Activated CD4-positive, alpha-beta memory T cell treated with anti-CD3 and anti-CD28 coated beads for 36 hours (primary cell): ENCODE data around the gene FUOM. TPM values are rescaled to one million over a fixed set of nuclear protein-coding genes. Genes with fewer than 3 reads are reported as not detected.
A peak's percentile ranks its signal among the peaks of the same experiment; 100 is the strongest.

Experiments
- CTCF ChIA-PET: fragments of 350-600 bp; sonication (Branson Sonifier 250); formaldehyde crosslinking; loops from one replicate; lab custom pipeline; 2021; ENCODE audit warnings: antibody characterized with exemption, inconsistent platforms; lab: Charles Lee
- POLR2A ChIA-PET: fragments of 350-600 bp; sonication (Branson Sonifier 250); formaldehyde crosslinking; loops from one replicate; lab custom pipeline; 2021; ENCODE audit warnings: antibody characterized with exemption; lab: Charles Lee
- DNase-seq: peaks from one replicate; pipeline ENCODE4 v3.0.0-alpha.2; 2020
- H3K27ac Mint-ChIP-seq: one replicate; pipeline ENCODE4 v1.8.0; 2021; ENCODE audit warnings: mixed read lengths
- H3K27me3 Mint-ChIP-seq: one replicate; pipeline ENCODE4 v1.8.0; 2021; ENCODE audit warnings: mixed read lengths
- H3K36me3 Mint-ChIP-seq: one replicate; pipeline ENCODE4 v1.8.0; 2021; ENCODE audit warnings: mixed read lengths
- H3K4me1 Mint-ChIP-seq: one replicate; pipeline ENCODE4 v1.8.0; 2021; ENCODE audit warnings: low read depth, mixed read lengths
- H3K4me3 Mint-ChIP-seq: one replicate; pipeline ENCODE4 v1.8.0; 2021; ENCODE audit warnings: mild to moderate bottlenecking, mixed read lengths
- H3K9me3 Mint-ChIP-seq: one replicate; pipeline ENCODE4 v1.8.0; 2021; ENCODE audit warnings: mixed read lengths
- intact Hi-C: fragments of 100-400 bp; cut with micrococcal nuclease; formaldehyde crosslinking; loops from one replicate; pipeline ENCODE4 v1.15.1; 2023
- total RNA-seq, 2 experiments: library from RNA; stranded (reverse); gene quantifications; one replicate each; pipeline ENCODE4 v1.2.3, GENCODE V29; 2021

FUOM gene
- total RNA-seq, 2 experiments from 2014 or later, result 46.5 to 49.8 TPM

GRCh38 chr10:133364645-133365431 lies 7.0 kb upstream of the FUOM start:
- peaks cover 21% of the 10 kb centered on the region for H3K36me3 Mint-ChIP-seq

GRCh38 chr10:133362846-133363245 lies 5.0 kb upstream of the FUOM start:
- no peak overlapping the region for H3K4me3 Mint-ChIP-seq
- H3K4me1 Mint-ChIP-seq, result no peaks in the 10 kb centered on the region
- H3K36me3 Mint-ChIP-seq, result peaks cover 13% of the 10 kb centered on the region
- no peak overlapping the region for H3K27ac Mint-ChIP-seq
- intact Hi-C loops, result no loop called here
- DNase-seq, result no peak
- POLR2A ChIA-PET, result no interaction called here
- no peaks in the 10 kb centered on the region for H3K9me3 Mint-ChIP-seq
- no peaks in the 10 kb centered on the region for H3K27me3 Mint-ChIP-seq
- CTCF ChIA-PET, result interaction anchor here (2.6 kb wide), 1 partner anchor 33 kb away, joined by 13 read pairs; no protein-coding TSS in a partner anchor

More at GRCh38 chr10:133364645-133365431, 7.0 kb upstream of the FUOM start:
- H3K27me3 Mint-ChIP-seq, result no peaks in the 10 kb centered on the region
- DNase-seq, result no peak
- intact Hi-C loops, result no loop called here
- no peaks in the 10 kb centered on the region for H3K4me1 Mint-ChIP-seq
- no peak overlapping the region for H3K27ac Mint-ChIP-seq
- CTCF ChIA-PET, result no interaction called here
- POLR2A ChIA-PET, result no interaction called here
- no peak overlapping the region for H3K4me3 Mint-ChIP-seq
- no peaks in the 10 kb centered on the region for H3K9me3 Mint-ChIP-seq

- POLR2A ChIA-PET, result no interaction called here
- Mint-ChIP-seq H3K9me3 (no peaks in the 10 kb centered on the region), H3K4me3 (no peak overlapping the region), H3K36me3 (peaks cover 10% of the 10 kb centered on the region), H3K27ac (no peak overlapping the region), H3K4me1 (no peaks in the 10 kb centered on the region), H3K27me3 (no peaks in the 10 kb centered on the region)
- CTCF ChIA-PET, result interaction anchor here (2.6 kb wide), 1 partner anchor 33 kb away, joined by 13 read pairs; no protein-coding TSS in a partner anchor
- no peak for DNase-seq
- intact Hi-C loops, result no loop called here
Measured at GRCh38 chr10:133361773-133362441, 4.1 kb upstream of the FUOM start.

GRCh38 chr10:133361227-133361626 lies 3.4 kb upstream of the FUOM start:
- Mint-ChIP-seq H3K27ac (no peak overlapping the region), H3K9me3 (no peaks in the 10 kb centered on the region), H3K4me1 (peaks cover under 1% of the 10 kb centered on the region), H3K27me3 (no peaks in the 10 kb centered on the region), H3K36me3 (peaks cover 10% of the 10 kb centered on the region), H3K4me3 (no peak overlapping the region)
- ChIA-PET POLR2A (no interaction called here), CTCF (interaction anchor here (2.6 kb wide), 1 partner anchor 32 kb away, joined by 13 read pairs; no protein-coding TSS in a partner anchor)
- no peak for DNase-seq
- intact Hi-C loops, result no loop called here

GRCh38 chr10:133359972-133360610 lies 2.3 kb upstream of the FUOM start:
- intact Hi-C loops, result loop anchor here (2.0 to 5.0 kb wide), 3 partner anchors 13 to 53 kb away; partner anchors contain the start of genes ECHS1, MTG1, TUBGCP2 and ZNF511
- CTCF ChIA-PET, result interaction anchor here (1.7 kb wide), 1 partner anchor 31 kb away, joined by 5 read pairs; no protein-coding TSS in a partner anchor
- H3K4me3 Mint-ChIP-seq, result no peak overlapping the region

GRCh38 chr10:133359554-133359971 lies 1.7 kb upstream of the FUOM start:
- H3K9me3 Mint-ChIP-seq, result no peaks in the 10 kb centered on the region
- CTCF ChIA-PET, result interaction anchor here (1.7 kb wide), 1 partner anchor 30 kb away, joined by 5 read pairs; no protein-coding TSS in a partner anchor
- H3K4me3 Mint-ChIP-seq, result no peak overlapping the region
- H3K4me1 Mint-ChIP-seq, result peaks cover 3% of the 10 kb centered on the region
- DNase-seq, result peak; percentile 32
- POLR2A ChIA-PET, result no interaction called here
- no peak overlapping the region for H3K27ac Mint-ChIP-seq
- intact Hi-C loops, result loop anchor here (2.0 to 5.0 kb wide), 3 partner anchors 13 to 52 kb away; partner anchors contain the start of genes ECHS1, MTG1, TUBGCP2 and ZNF511
- H3K36me3 Mint-ChIP-seq, result peaks cover 10% of the 10 kb centered on the region
- no peaks in the 10 kb centered on the region for H3K27me3 Mint-ChIP-seq

More at GRCh38 chr10:133359972-133360610, 2.3 kb upstream of the FUOM start:
- no peak overlapping the region for H3K27ac Mint-ChIP-seq
- POLR2A ChIA-PET, result no interaction called here
- peaks cover 3% of the 10 kb centered on the region for H3K4me1 Mint-ChIP-seq
- no peak for DNase-seq
- H3K36me3 Mint-ChIP-seq, result peaks cover 13% of the 10 kb centered on the region
- no peaks in the 10 kb centered on the region for H3K27me3 Mint-ChIP-seq
- H3K9me3 Mint-ChIP-seq, result no peaks in the 10 kb centered on the region

GRCh38 chr10:133358925-133359310 lies 1.1 kb upstream of the FUOM start:
- ChIA-PET POLR2A (no interaction called here), CTCF (interaction anchor here (1.7 kb wide), 1 partner anchor 29 kb away, joined by 5 read pairs; no protein-coding TSS in a partner anchor)
- peaks cover 3% of the 10 kb centered on the region for H3K4me1 Mint-ChIP-seq
- H3K9me3 Mint-ChIP-seq, result no peaks in the 10 kb centered on the region
- no peak for DNase-seq
- H3K27me3 Mint-ChIP-seq, result no peaks in the 10 kb centered on the region
- no peak overlapping the region for H3K27ac Mint-ChIP-seq
- no peak overlapping the region for H3K4me3 Mint-ChIP-seq
- H3K36me3 Mint-ChIP-seq, result peaks cover 9% of the 10 kb centered on the region
- intact Hi-C loops, result loop anchor here (2.0 to 5.0 kb wide), 3 partner anchors 14 to 52 kb away; partner anchors contain the start of genes ECHS1, MTG1, TUBGCP2 and ZNF511

- Mint-ChIP-seq H3K4me1 (peaks cover 3% of the 10 kb centered on the region), H3K36me3 (peaks cover 9% of the 10 kb centered on the region), H3K27me3 (no peaks in the 10 kb centered on the region), H3K9me3 (no peaks in the 10 kb centered on the region), H3K27ac (no peak overlapping the region), H3K4me3 (no peak overlapping the region)
- intact Hi-C loops, result loop anchor here (2.0 to 5.0 kb wide), 3 partner anchors 14 to 51 kb away; partner anchors contain the start of genes ECHS1, MTG1, TUBGCP2 and ZNF511
- no peak for DNase-seq
- CTCF ChIA-PET, result interaction anchor here (1.0 to 1.7 kb wide), 2 partner anchors 29 kb away, joined by 5 to 7 read pairs; no protein-coding TSS in a partner anchor
- POLR2A ChIA-PET, result interaction anchor here (1.0 to 1.2 kb wide), 3 partner anchors 10 to 83 kb away, joined by 3 to 5 read pairs (median 4); no protein-coding TSS in a partner anchor
Measured at GRCh38 chr10:133358162-133358924, 524 bp upstream of the FUOM start.

- Mint-ChIP-seq H3K27ac (peak overlapping the region; percentile 69), H3K4me3 (peak overlapping the region; percentile 78), H3K36me3 (peaks cover 3% of the 10 kb centered on the region), H3K4me1 (peaks cover 3% of the 10 kb centered on the region), H3K9me3 (no peaks in the 10 kb centered on the region), H3K27me3 (no peaks in the 10 kb centered on the region)
- DNase-seq, result no peak
- POLR2A ChIA-PET, result interaction anchor here (1.2 kb wide), 1 partner anchor 8 kb away, joined by 4 read pairs; no protein-coding TSS in a partner anchor
- CTCF ChIA-PET, result interaction anchor here (1.0 kb wide), 1 partner anchor 27 kb away, joined by 7 read pairs; no protein-coding TSS in a partner anchor
- intact Hi-C loops, result loop anchor here (5.0 kb wide), 2 partner anchors 36 to 49 kb away; partner anchors contain the start of genes MTG1, TUBGCP2 and ZNF511
Measured at GRCh38 chr10:133356549-133357284, 1.1 kb downstream of the FUOM start.

GRCh38 chr10:133355991-133356390 lies 1.8 kb downstream of the FUOM start:
- H3K27me3 Mint-ChIP-seq, result no peaks in the 10 kb centered on the region
- H3K4me1 Mint-ChIP-seq, result peaks cover 3% of the 10 kb centered on the region
- ChIA-PET POLR2A (no interaction called here), CTCF (no interaction called here)
- no peak overlapping the region for H3K27ac Mint-ChIP-seq
- H3K4me3 Mint-ChIP-seq, result peak overlapping the region; percentile 65
- H3K9me3 Mint-ChIP-seq, result no peaks in the 10 kb centered on the region
- H3K36me3 Mint-ChIP-seq, result peaks cover 3% of the 10 kb centered on the region
- intact Hi-C loops, result loop anchor here (5.0 kb wide), 2 partner anchors 36 to 49 kb away; partner anchors contain the start of genes MTG1, TUBGCP2 and ZNF511
- DNase-seq, result no peak
